ENCODE measurements around the gene SPAG8.

DNA sequence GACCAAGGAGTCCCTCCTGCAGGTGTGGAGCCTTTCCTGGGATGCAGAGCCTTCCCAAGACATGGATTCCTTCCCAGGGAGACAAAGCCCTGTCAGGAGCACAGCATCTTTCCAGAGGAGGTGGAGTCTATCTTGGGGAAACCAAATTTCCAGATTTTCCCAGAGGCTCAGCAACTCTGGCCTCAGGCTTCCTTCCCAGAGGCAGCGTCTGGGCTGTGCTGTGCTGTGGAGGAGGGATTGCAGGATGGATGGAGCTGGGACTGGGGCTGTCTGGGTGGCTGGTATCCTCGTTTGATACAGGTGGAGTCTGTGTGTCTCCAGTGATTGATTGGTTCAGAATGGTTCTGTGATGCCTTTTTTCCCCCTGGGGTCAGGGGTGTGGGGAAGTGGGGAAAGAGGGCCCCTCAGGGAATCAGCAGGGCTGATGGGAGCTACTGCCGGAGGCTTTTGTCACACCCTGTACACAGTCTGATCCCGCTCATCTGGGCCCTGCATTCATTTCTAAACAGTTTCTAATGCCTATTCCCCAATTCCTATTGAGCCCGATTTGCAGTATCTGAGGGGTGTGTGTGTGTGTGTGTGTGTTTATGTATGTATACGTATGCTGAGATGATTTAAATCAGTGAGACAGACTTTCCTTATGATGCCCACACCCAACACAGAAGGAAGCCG, 42.2 kb upstream of the SPAG8 start:
- TF ChIP-seq, protein P1, sequence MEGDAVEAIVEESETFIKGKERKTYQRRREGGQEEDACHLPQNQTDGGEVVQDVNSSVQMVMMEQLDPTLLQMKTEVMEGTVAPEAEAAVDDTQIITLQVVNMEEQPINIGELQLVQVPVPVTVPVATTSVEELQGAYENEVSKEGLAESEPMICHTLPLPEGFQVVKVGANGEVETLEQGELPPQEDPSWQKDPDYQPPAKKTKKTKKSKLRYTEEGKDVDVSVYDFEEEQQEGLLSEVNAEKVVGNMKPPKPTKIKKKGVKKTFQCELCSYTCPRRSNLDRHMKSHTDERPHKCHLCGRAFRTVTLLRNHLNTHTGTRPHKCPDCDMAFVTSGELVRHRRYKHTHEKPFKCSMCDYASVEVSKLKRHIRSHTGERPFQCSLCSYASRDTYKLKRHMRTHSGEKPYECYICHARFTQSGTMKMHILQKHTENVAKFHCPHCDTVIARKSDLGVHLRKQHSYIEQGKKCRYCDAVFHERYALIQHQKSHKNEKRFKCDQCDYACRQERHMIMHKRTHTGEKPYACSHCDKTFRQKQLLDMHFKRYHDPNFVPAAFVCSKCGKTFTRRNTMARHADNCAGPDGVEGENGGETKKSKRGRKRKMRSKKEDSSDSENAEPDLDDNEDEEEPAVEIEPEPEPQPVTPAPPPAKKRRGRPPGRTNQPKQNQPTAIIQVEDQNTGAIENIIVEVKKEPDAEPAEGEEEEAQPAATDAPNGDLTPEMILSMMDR (conservative IDR thresholded peaks at IDR 0.05) = no peak
- TF ChIP-seq EZH2 (IDR thresholded peaks at IDR 0.05; ENCODE audit: low read depth) = no peak

Data from PC-9 (cell line).